HFFc6 (cell line): ENCODE measurements around the gene RBM44. TPM values are rescaled to one million over a fixed set of nuclear protein-coding genes. Genes with fewer than 3 reads are reported as not detected.

Source experiments
- DNase-seq: peaks from one replicate; pipeline ENCODE4 v3.0.0-alpha.2; 2018
- H3K27ac Mint-ChIP-seq: 2 replicates; pipeline ENCODE4 v1.8.0; 2020; ENCODE audit warnings: mild to moderate bottlenecking, mixed read lengths
- H3K27me3 Mint-ChIP-seq: 2 replicates; pipeline ENCODE4 v1.8.0; 2021; ENCODE audit warnings: mild to moderate bottlenecking, moderate library complexity, mixed read lengths; ENCODE audit not compliant: insufficient read depth
- H3K36me3 Mint-ChIP-seq: 2 replicates; pipeline ENCODE4 v1.8.0; 2021; ENCODE audit warnings: low read depth, mixed read lengths
- H3K4me1 Mint-ChIP-seq: 2 replicates; pipeline ENCODE4 v1.8.0; 2020; ENCODE audit warnings: low read depth, mixed read lengths
- H3K4me3 Mint-ChIP-seq: 2 replicates; pipeline ENCODE4 v1.8.0; 2020; ENCODE audit warnings: mild to moderate bottlenecking, moderate library complexity, mixed read lengths
- H3K9me3 Mint-ChIP-seq: 2 replicates; pipeline ENCODE4 v1.8.0; 2020; ENCODE audit warnings: mild to moderate bottlenecking, mixed read lengths
- total RNA-seq, 6 experiments: library from RNA; stranded (reverse); fragmentation: NEBNext Ultra II Directional; extraction: Animal tissue kit (Norgen Biotek cat#: 25700); gene quantifications; 2 replicates in 1 of 6; 3 replicates in 5 of 6; pipeline ENCODE4 v1.2.3, GENCODE V29; 2021
- TF ChIP-seq, protein P1 (sequence below): fragments of 200-600 bp; sonication (generic); IDR thresholded peaks from 2 replicates; pipeline ENCODE4 v1.5.0; 2021; ENCODE audit warnings: antibody characterized with exemption, mild to moderate bottlenecking

Gene RBM44
- total RNA-seq, 6 experiments from 2014 or later, result 0.07 to 0.10 (median 0.09) TPM; not detected in 1

DNA sequence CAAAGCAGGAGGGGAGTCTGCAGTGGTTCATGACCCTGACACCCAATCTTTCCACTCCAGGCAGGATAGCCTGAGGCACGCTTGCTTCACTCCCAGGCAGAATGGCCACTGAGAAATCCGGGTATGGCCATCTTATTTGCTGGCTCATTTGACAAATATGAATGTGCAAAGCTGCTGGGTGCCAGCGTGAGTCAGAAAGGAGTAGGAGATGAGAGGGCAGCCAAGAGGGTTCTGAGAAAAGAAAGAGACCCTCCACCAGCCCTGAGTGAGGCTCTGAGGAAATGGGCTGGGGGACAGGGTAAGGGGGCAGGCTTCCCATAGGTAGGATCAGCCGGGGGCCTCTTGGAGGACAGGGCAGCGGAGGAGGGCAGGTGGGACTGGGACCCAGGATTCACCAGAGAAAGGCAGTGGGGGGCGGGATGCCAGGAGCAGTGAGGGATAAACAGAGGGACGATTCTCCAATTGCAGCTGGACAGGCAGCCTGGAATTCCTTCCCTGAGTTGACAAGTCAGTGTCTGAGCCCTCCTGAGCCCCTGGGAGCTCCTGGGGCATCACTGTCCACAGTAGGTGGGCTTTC lies 76.1 kb downstream of the RBM44 start:
- peaks cover 7% of the 10 kb centered on the region for H3K27me3 Mint-ChIP-seq
- H3K4me3 Mint-ChIP-seq, result peak overlapping the region; percentile 66
- no peaks in the 10 kb centered on the region for H3K9me3 Mint-ChIP-seq
- TF ChIP-seq, protein P1, sequence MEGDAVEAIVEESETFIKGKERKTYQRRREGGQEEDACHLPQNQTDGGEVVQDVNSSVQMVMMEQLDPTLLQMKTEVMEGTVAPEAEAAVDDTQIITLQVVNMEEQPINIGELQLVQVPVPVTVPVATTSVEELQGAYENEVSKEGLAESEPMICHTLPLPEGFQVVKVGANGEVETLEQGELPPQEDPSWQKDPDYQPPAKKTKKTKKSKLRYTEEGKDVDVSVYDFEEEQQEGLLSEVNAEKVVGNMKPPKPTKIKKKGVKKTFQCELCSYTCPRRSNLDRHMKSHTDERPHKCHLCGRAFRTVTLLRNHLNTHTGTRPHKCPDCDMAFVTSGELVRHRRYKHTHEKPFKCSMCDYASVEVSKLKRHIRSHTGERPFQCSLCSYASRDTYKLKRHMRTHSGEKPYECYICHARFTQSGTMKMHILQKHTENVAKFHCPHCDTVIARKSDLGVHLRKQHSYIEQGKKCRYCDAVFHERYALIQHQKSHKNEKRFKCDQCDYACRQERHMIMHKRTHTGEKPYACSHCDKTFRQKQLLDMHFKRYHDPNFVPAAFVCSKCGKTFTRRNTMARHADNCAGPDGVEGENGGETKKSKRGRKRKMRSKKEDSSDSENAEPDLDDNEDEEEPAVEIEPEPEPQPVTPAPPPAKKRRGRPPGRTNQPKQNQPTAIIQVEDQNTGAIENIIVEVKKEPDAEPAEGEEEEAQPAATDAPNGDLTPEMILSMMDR, result no peak
- peak overlapping the region; percentile 91 for H3K27ac Mint-ChIP-seq
- peaks cover 32% of the 10 kb centered on the region for H3K4me1 Mint-ChIP-seq
- no peaks in the 10 kb centered on the region for H3K36me3 Mint-ChIP-seq
- DNase-seq, result peak; percentile 92

DNA sequence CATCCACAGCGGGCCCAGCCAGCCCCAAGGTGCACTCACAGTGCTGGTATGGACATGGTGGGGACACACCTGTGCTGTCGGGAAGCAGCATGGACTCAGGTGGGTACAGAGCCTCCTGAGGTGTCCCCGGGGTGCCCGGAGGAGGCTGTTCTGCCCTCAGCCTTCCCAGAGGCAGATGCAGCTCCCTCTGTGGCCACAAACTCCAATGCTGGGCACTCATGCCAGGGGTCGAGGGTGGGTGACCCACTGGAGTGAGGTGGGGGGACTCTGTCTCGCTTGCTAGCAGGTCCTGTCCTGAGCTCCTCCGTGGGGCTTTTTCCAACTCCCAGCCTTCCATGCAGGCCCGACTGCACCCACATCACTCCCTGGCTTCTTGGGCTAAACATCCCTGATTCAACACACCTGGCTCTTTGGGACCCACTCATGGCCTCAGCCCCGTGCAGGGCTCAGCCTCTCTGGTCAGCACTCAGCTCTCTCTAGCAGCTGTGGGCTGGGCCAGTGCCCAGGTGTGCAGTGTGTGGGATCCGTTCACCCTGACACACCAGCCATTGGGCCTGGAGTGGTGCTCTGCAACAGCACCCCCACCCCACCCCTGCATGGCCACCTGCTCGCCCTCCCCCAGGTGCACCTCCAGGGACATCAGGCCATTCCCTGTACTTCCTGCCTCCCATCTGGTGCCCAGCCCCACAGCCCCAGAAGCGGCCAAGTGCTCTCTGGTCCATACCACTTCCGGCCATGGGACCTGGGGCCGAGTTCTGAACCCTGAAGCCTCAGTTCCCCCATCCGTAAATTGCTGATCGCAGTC lies 76.9 kb downstream of the RBM44 start:
- no peak overlapping the region for H3K27ac Mint-ChIP-seq
- H3K4me3 Mint-ChIP-seq, result peak overlapping the region; percentile 41; the same call in 1 of the 2 replicates
- no peaks in the 10 kb centered on the region for H3K9me3 Mint-ChIP-seq
- TF ChIP-seq, protein P1, result no peak
- peaks cover 32% of the 10 kb centered on the region for H3K4me1 Mint-ChIP-seq
- DNase-seq, result no peak
- no peaks in the 10 kb centered on the region for H3K36me3 Mint-ChIP-seq
- H3K27me3 Mint-ChIP-seq, result peaks cover 4% of the 10 kb centered on the region; the same call in 1 of the 2 replicates

DNA sequence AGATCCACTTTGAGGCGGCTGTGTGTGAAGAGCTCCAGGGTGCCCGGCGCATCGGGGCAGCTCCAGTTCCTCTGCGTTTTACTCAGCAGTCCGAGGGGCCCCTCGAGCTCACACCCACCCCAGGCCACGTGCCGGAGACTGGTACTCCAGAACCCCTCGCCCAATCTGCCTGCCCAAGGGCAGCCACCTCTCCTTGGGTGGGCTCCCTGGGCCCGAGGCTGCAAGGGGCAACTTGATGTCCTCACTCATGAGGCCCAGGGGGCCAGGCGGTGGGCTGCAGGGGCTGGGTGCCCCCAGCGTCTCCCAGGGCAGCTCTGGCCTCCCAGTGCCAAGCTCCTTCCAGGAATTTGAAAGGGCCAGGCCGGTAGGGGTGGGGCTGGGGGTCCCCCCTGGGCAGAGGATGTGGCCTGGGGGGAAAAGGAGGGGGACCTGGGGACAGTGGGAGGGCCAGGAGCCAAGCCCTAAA lies 77.5 kb downstream of the RBM44 start:
- TF ChIP-seq, protein P1, result no peak
- H3K27ac Mint-ChIP-seq, result no peak overlapping the region
- H3K4me3 Mint-ChIP-seq, result no peak overlapping the region
- H3K27me3 Mint-ChIP-seq, result no peaks in the 10 kb centered on the region
- no peaks in the 10 kb centered on the region for H3K36me3 Mint-ChIP-seq
- H3K4me1 Mint-ChIP-seq, result peaks cover 30% of the 10 kb centered on the region
- H3K9me3 Mint-ChIP-seq, result no peaks in the 10 kb centered on the region
- no peak for DNase-seq

DNA sequence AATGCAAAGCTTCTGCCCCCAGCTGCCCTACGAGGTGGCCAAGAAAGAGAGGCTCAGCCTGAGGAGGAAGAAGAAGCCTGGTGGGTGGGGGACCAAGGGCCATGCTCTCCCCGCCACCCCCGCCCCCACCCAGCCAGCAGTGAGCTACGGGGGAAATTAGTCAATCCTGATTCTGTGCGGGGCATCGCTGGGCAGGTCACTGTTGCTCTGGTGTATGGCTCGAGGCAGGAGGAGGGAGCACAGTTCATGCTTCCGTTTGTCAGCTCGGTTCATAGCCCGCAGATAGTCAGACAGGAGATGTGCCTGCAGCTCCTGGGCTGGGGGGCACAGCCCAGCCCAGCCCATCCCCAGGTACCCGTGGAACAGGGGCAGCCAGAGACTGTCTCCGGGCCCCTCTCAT lies 78.0 kb downstream of the RBM44 start:
- TF ChIP-seq, protein P1, result no peak
- Mint-ChIP-seq H3K36me3 (no peaks in the 10 kb centered on the region), H3K4me1 (peaks cover 27% of the 10 kb centered on the region), H3K4me3 (no peak overlapping the region), H3K27ac (no peak overlapping the region), H3K27me3 (peaks cover 3% of the 10 kb centered on the region; the same call in 1 of the 2 replicates), H3K9me3 (no peaks in the 10 kb centered on the region)
- DNase-seq, result no peak

DNA sequence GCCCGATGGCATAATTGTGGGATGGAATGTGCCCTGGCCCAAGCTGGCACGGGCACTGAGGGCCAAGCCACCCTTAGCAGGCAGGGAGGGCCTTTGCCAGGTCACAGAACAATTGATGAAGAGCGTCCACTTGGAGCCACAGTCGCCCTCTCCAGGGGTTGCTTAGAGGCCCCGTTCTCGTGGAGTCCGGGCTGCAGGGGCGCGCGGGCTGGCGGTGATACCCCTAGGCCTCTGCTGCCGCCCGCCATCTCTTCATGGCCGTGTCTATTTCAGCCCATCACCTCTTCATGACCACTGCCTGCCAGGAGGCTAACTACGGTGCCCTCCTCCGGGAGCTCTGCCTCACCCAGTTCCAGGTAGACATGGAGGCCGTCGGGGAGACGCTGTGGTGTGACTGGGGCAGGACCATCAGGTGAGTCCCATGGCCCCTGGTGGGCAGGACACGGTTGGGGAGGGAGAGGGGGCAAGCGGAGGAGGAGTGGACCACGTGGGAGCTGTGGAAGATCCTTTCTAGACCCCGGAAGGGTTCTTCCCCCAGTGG lies 78.4 kb downstream of the RBM44 start:
- H3K4me1 Mint-ChIP-seq, result peaks cover 27% of the 10 kb centered on the region
- H3K27me3 Mint-ChIP-seq, result peaks cover 4% of the 10 kb centered on the region
- H3K9me3 Mint-ChIP-seq, result no peaks in the 10 kb centered on the region
- H3K4me3 Mint-ChIP-seq, result no peak overlapping the region
- TF ChIP-seq, protein P1, result no peak
- no peak overlapping the region for H3K27ac Mint-ChIP-seq
- no peaks in the 10 kb centered on the region for H3K36me3 Mint-ChIP-seq
- no peak for DNase-seq
